Measurements from ENCODE around the gene LRRC59.

The LRRC59 gene

DNA sequence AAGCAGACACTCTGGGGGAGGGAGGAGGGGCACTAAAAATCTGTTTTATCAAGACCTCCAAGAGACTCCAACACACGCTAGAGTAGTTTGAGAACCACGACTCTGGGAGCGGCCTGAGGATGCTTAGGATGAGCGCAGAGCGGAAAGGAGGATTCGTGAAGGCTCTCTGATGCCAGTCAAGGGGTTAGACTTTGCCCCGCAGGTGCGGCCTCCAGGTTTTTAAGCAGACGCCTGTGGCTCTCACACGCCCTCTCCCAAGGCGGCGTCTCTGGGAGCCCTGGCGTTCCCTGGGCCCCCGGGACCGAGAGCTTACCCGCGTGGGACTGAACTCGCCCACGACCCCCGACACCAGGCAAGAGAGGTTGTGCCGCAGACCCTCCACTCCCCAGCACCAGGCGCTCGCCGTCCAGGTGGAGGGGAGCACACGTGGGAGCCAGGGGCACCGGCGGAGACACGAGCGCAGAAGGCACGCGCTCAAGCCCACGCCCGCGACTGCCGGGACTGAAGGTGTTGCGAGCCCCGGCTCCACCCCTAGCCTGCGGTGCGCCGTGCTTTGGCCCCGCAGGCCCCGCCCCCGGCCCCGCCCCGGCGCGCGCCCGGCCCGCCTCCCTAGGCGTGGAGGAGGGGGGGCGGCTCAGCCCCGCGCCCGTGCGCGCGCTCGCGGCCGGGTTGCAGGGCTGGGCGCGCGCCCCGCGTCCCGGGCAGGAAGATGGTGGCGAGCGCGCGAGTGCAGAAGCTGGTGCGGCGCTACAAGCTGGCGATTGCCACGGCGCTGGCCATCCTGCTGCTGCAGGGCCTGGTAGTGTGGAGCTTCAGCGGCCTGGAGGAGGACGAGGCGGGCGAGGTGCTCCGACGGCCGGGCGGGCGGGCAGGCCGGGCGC lies 51.7 kb downstream of the LRRC59 start, which contains the start of gene XYLT2:
XYLT2 (plus strand) TSS at position 695 of the 881 bp plus-strand sequence; CDS start at position 710, 15 bp downstream.
- Histone ChIP-seq H3K23ac (ENCODE audit: low read length in 2 of 2) (peak within 1 kb of the TSS in 1 of 2 experiments; percentile 99), H3K9ac (ENCODE audit: low read length) (peak within 1 kb of the TSS; percentile 92), H3K14ac (ENCODE audit: low read length in 2 of 2) (peak within 1 kb of the TSS in 1 of 2 experiments; percentile 99), H3K9me3 (ENCODE audit: control insufficient read depth, low read length) (no peaks in the 10 kb centered on the region), H2AK5ac (ENCODE audit: low read length, severe bottlenecking) (no peak within 1 kb of the TSS), H2BK5ac (ENCODE audit: low read depth, low read length, poor library complexity, severe bottlenecking) (peak within 1 kb of the TSS; percentile 51), H4K91ac (ENCODE audit: low read length) (peak within 1 kb of the TSS; percentile 94), H3K36me3 (ENCODE audit: control insufficient read depth in 1 of 2, insufficient read depth in 2 of 2, low read depth in 1 of 2, low read length in 2 of 2) (peaks cover 0 to 3% of the 10 kb centered on the region in 2 experiments), H3K4ac (ENCODE audit: low read depth in 1 of 2, low read length in 2 of 2) (peak within 1 kb of the TSS; percentile 93 to 94), H3K18ac (ENCODE audit: low read depth in 1 of 2, low read length in 2 of 2) (peak within 1 kb of the TSS; percentile 96 to 100), H4K8ac (ENCODE audit: low read length) (peak within 1 kb of the TSS; percentile 97), H3K79me1 (replicated peaks; ENCODE audit: low read length, poor library complexity, severe bottlenecking) (peaks cover 21% of the 10 kb centered on the region), H2BK120ac (ENCODE audit: low read depth, low read length) (peak within 1 kb of the TSS; percentile 84), H3K27me3 (ENCODE audit: control insufficient read depth in 1 of 2, insufficient read depth in 1 of 2, low read length in 2 of 2) (no peaks in the 10 kb centered on the region), H3K27ac (ENCODE audit: low read length, poor library complexity, severe bottlenecking) (peak within 1 kb of the TSS; percentile 20), H2AFZ (ENCODE audit: low read depth, low read length) (peak within 1 kb of the TSS; percentile 98), H3K4me3 (ENCODE audit: insufficient read depth in 1 of 2, low read depth in 1 of 2, low read length in 2 of 2) (peak within 1 kb of the TSS; percentile 99), H3K4me2 (ENCODE audit: low read length, poor library complexity, severe bottlenecking) (peak within 1 kb of the TSS; percentile 82), H3K4me1 (ENCODE audit: control insufficient read depth, insufficient read depth, low read depth, low read length) (peaks cover 30% of the 10 kb centered on the region), H2BK15ac (ENCODE audit: low read depth, poor library complexity, severe bottlenecking) (peak within 1 kb of the TSS; percentile 34), H2BK12ac (ENCODE audit: low read length in 2 of 2) (peak within 1 kb of the TSS in 1 of 2 experiments; percentile 67)
- DNase-seq, result peak; percentile 83
- WGBS, result 6% methylated on average over 82 of the region's 87 CpGs

DNA sequence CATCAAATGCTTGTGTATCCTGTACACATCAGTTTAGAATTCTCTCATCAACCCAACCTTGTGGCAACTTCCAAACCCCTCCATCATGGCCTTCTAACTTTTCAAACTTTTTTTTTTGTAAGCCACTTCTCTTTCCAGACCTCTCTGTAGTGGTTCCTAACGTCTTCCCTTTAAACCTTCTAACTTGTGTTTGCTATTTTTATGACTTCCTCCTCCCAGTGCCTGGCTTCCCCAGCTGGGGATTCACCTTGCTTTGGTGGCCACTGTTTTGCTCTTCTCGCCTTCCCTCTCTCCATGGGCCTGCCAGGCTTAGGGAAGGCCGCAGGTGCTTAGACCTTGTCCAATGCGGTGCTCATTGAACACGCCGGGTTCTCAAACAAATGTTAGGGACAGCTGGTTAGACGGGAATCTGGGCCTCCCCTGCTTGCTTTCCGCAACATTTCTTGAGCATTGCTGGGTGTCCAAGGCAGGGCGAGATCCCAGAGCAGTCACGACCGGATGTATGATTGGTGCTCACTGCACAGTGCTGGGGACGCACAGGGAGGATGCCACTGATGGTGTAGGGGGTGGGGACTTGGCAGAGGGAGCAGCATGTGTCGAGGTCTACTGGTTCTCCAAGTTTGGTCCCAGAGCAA lies 52.5 kb downstream of the LRRC59 start:
- Histone ChIP-seq H3K4me1 (ENCODE audit: control insufficient read depth, insufficient read depth, low read depth, low read length) (peaks cover 29% of the 10 kb centered on the region), H3K9me3 (ENCODE audit: control insufficient read depth, low read length) (no peaks in the 10 kb centered on the region), H2BK15ac (ENCODE audit: low read depth, poor library complexity, severe bottlenecking) (no peak overlapping the region), H4K8ac (ENCODE audit: low read length) (no peak overlapping the region), H2BK120ac (ENCODE audit: low read depth, low read length) (no peak overlapping the region), H3K9ac (ENCODE audit: low read length) (no peak overlapping the region), H3K4ac (ENCODE audit: low read depth in 1 of 2, low read length in 2 of 2) (no peak overlapping the region), H3K23ac (ENCODE audit: low read length in 2 of 2) (peak overlapping the region in 1 of 2 experiments; percentile 70), H2AK5ac (ENCODE audit: low read length, severe bottlenecking) (no peak overlapping the region), H3K27ac (ENCODE audit: low read length, poor library complexity, severe bottlenecking) (no peak overlapping the region), H3K27me3 (ENCODE audit: control insufficient read depth in 1 of 2, insufficient read depth in 1 of 2, low read length in 2 of 2) (no peaks in the 10 kb centered on the region), H3K79me1 (replicated peaks; ENCODE audit: low read length, poor library complexity, severe bottlenecking) (peaks cover 20% of the 10 kb centered on the region), H3K14ac (ENCODE audit: low read length in 2 of 2) (no peak overlapping the region), H2BK12ac (ENCODE audit: low read length in 2 of 2) (peak overlapping the region in 1 of 2 experiments; percentile 59), H2AFZ (ENCODE audit: low read depth, low read length) (no peak overlapping the region), H3K4me3 (ENCODE audit: insufficient read depth in 1 of 2, low read depth in 1 of 2, low read length in 2 of 2) (no peak overlapping the region), H3K18ac (ENCODE audit: low read depth in 1 of 2, low read length in 2 of 2) (no peak overlapping the region), H4K91ac (ENCODE audit: low read length) (no peak overlapping the region), H3K4me2 (ENCODE audit: low read length, poor library complexity, severe bottlenecking) (no peak overlapping the region), H3K36me3 (ENCODE audit: control insufficient read depth in 1 of 2, insufficient read depth in 2 of 2, low read depth in 1 of 2, low read length in 2 of 2) (peaks cover 0 to 3% of the 10 kb centered on the region in 2 experiments), H2BK5ac (ENCODE audit: low read depth, low read length, poor library complexity, severe bottlenecking) (no peak overlapping the region)
- WGBS, result 79% methylated on average over 13 of the region's 13 CpGs
- DNase-seq, result no peak

DNA sequence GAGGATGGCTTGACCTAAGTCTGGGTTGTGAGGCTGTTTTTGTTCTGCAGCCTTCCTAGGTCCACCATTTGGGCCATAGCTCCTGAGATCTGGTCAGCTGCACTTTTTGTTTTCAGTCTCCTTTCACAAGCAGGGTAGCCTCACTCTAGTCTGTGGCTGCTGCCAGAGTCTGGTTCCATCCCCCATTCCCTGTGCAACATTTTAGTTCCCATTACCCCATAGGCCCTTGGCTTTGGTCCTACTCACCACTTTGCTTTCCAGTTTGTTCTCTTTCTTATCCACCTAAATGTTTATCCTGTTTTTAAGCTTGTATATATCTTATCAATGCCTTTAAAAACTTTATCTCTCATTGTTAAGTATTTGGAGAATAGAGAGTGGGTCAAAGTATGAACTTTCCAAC lies 57.9 kb downstream of the LRRC59 start:
- Histone ChIP-seq H3K23ac (ENCODE audit: low read length in 2 of 2) (no peak overlapping the region), H3K9ac (ENCODE audit: low read length) (no peak overlapping the region), H2AK5ac (ENCODE audit: low read length, severe bottlenecking) (no peak overlapping the region), H4K8ac (ENCODE audit: low read length) (no peak overlapping the region), H2BK15ac (ENCODE audit: low read depth, poor library complexity, severe bottlenecking) (no peak overlapping the region), H2BK12ac (ENCODE audit: low read length in 2 of 2) (no peak overlapping the region), H2AFZ (ENCODE audit: low read depth, low read length) (no peak overlapping the region), H3K4me3 (ENCODE audit: insufficient read depth in 1 of 2, low read depth in 1 of 2, low read length in 2 of 2) (no peak overlapping the region), H2BK120ac (ENCODE audit: low read depth, low read length) (no peak overlapping the region), H2BK5ac (ENCODE audit: low read depth, low read length, poor library complexity, severe bottlenecking) (no peak overlapping the region), H3K4ac (ENCODE audit: low read depth in 1 of 2, low read length in 2 of 2) (no peak overlapping the region), H3K79me1 (replicated peaks; ENCODE audit: low read length, poor library complexity, severe bottlenecking) (no peaks in the 10 kb centered on the region), H3K9me3 (ENCODE audit: control insufficient read depth, low read length) (peaks cover 9% of the 10 kb centered on the region), H3K14ac (ENCODE audit: low read length in 2 of 2) (no peak overlapping the region), H3K18ac (ENCODE audit: low read depth in 1 of 2, low read length in 2 of 2) (no peak overlapping the region), H3K27ac (ENCODE audit: low read length, poor library complexity, severe bottlenecking) (no peak overlapping the region), H3K4me1 (ENCODE audit: control insufficient read depth, insufficient read depth, low read depth, low read length) (no peaks in the 10 kb centered on the region), H4K91ac (ENCODE audit: low read length) (no peak overlapping the region), H3K27me3 (ENCODE audit: control insufficient read depth in 1 of 2, insufficient read depth in 1 of 2, low read length in 2 of 2) (no peaks in the 10 kb centered on the region), H3K4me2 (ENCODE audit: low read length, poor library complexity, severe bottlenecking) (no peak overlapping the region), H3K36me3 (ENCODE audit: control insufficient read depth in 1 of 2, insufficient read depth in 2 of 2, low read depth in 1 of 2, low read length in 2 of 2) (no peaks in the 10 kb centered on the region)
- DNase-seq, result no peak

DNA sequence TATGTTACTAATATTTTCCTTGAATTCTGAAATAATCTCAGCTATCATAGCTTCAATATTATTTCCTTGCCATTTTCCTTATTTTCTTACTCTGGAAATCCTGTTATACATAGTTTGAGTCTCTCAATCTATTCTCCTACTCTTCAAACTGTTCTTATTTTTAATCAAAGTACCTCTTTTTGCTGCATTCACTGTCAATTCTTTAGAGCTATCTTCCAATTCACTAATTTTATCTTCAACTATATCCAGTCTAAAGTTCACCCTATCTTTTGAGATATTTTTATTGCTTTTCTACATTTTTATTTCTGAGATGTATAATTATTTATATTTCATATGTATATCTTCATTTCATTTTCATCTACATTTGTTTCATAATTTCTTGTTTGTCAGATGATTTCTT lies 58.7 kb downstream of the LRRC59 start:
- no peak overlapping the region for H2AFZ ChIP-seq (ENCODE audit: low read depth, low read length)
- H3K4ac ChIP-seq (ENCODE audit: low read depth in 1 of 2, low read length in 2 of 2), result no peak overlapping the region
- no peaks in the 10 kb centered on the region for H3K36me3 ChIP-seq (ENCODE audit: control insufficient read depth in 1 of 2, insufficient read depth in 2 of 2, low read depth in 1 of 2, low read length in 2 of 2)
- no peaks in the 10 kb centered on the region for H3K27me3 ChIP-seq (ENCODE audit: control insufficient read depth in 1 of 2, insufficient read depth in 1 of 2, low read length in 2 of 2)
- no peak overlapping the region for H2AK5ac ChIP-seq (ENCODE audit: low read length, severe bottlenecking)
- no peaks in the 10 kb centered on the region for H3K79me1 ChIP-seq (replicated peaks; ENCODE audit: low read length, poor library complexity, severe bottlenecking)
- H2BK5ac ChIP-seq (ENCODE audit: low read depth, low read length, poor library complexity, severe bottlenecking), result no peak overlapping the region
- no peak overlapping the region for H4K91ac ChIP-seq (ENCODE audit: low read length)
- no peak overlapping the region for H3K4me3 ChIP-seq (ENCODE audit: insufficient read depth in 1 of 2, low read depth in 1 of 2, low read length in 2 of 2)
- H3K9me3 ChIP-seq (ENCODE audit: control insufficient read depth, low read length), result peaks cover 9% of the 10 kb centered on the region
- H2BK120ac ChIP-seq (ENCODE audit: low read depth, low read length), result no peak overlapping the region
- H3K4me2 ChIP-seq (ENCODE audit: low read length, poor library complexity, severe bottlenecking), result no peak overlapping the region
- H3K4me1 ChIP-seq (ENCODE audit: control insufficient read depth, insufficient read depth, low read depth, low read length), result no peaks in the 10 kb centered on the region
- no peak for DNase-seq
- H3K14ac ChIP-seq (ENCODE audit: low read length in 2 of 2), result no peak overlapping the region
- no peak overlapping the region for H3K23ac ChIP-seq (ENCODE audit: low read length in 2 of 2)
- no peak overlapping the region for H3K18ac ChIP-seq (ENCODE audit: low read depth in 1 of 2, low read length in 2 of 2)
- H3K9ac ChIP-seq (ENCODE audit: low read length), result no peak overlapping the region
- H2BK15ac ChIP-seq (ENCODE audit: low read depth, poor library complexity, severe bottlenecking), result no peak overlapping the region
- no peak overlapping the region for H3K27ac ChIP-seq (ENCODE audit: low read length, poor library complexity, severe bottlenecking)
- H4K8ac ChIP-seq (ENCODE audit: low read length), result no peak overlapping the region
- H2BK12ac ChIP-seq (ENCODE audit: low read length in 2 of 2), result no peak overlapping the region

All from mesenchymal stem cell (in vitro differentiated cells and primary cell).